Measurements from ENCODE around the gene NSDHL.

Gene NSDHL

GRCh38 chrX:152843852-152844251 is 13.0 kb downstream of the NSDHL start:
- no peak overlapping the region for H3K4me3 ChIP-seq (ENCODE audit: low read length in 2 of 2)
- H3K27ac ChIP-seq (ENCODE audit: low read depth in 2 of 2, low read length in 2 of 2): no peak overlapping the region
- no peaks in the 10 kb centered on the region for H3K9me3 ChIP-seq (ENCODE audit: control insufficient read depth in 2 of 2, low read length in 2 of 2)
- H3K9ac ChIP-seq (ENCODE audit: low read depth in 1 of 2, low read length in 2 of 2): no peak overlapping the region
- H3K4me1 ChIP-seq (ENCODE audit: control insufficient read depth in 2 of 2, insufficient read depth in 2 of 2, low read length in 2 of 2): no peaks in the 10 kb centered on the region
- peaks cover 0 to 2% of the 10 kb centered on the region in 2 donors for H3K36me3 ChIP-seq (ENCODE audit: control insufficient read depth in 2 of 2, insufficient read depth in 2 of 2, low read length in 2 of 2)
- H3K27me3 ChIP-seq (ENCODE audit: control insufficient read depth in 2 of 2, insufficient read depth in 2 of 2, low read length in 2 of 2): no peaks in the 10 kb centered on the region

GRCh38 chrX:152844256-152844655 is 13.4 kb downstream of the NSDHL start:
- Histone ChIP-seq H3K27me3 (ENCODE audit: control insufficient read depth in 2 of 2, insufficient read depth in 2 of 2, low read length in 2 of 2) (no peaks in the 10 kb centered on the region), H3K27ac (ENCODE audit: low read depth in 2 of 2, low read length in 2 of 2) (no peak overlapping the region)

GRCh38 chrX:152845618-152846240 is 14.9 kb downstream of the NSDHL start:
- peaks cover 0 to 8% of the 10 kb centered on the region in 2 donors for H3K36me3 ChIP-seq (ENCODE audit: control insufficient read depth in 2 of 2, insufficient read depth in 2 of 2, low read length in 2 of 2)
- H3K27ac ChIP-seq (ENCODE audit: low read depth in 2 of 2, low read length in 2 of 2): no peak overlapping the region
- H3K4me3 ChIP-seq (ENCODE audit: low read length in 2 of 2): no peak overlapping the region
- H3K9me3 ChIP-seq (ENCODE audit: control insufficient read depth in 2 of 2, low read length in 2 of 2): no peaks in the 10 kb centered on the region
- no peaks in the 10 kb centered on the region for H3K4me1 ChIP-seq (ENCODE audit: control insufficient read depth in 2 of 2, insufficient read depth in 2 of 2, low read length in 2 of 2)
- no peak overlapping the region for H3K9ac ChIP-seq (ENCODE audit: low read depth in 1 of 2, low read length in 2 of 2)
- no peaks in the 10 kb centered on the region for H3K27me3 ChIP-seq (ENCODE audit: control insufficient read depth in 2 of 2, insufficient read depth in 2 of 2, low read length in 2 of 2)

More at GRCh38 chrX:152844256-152844655, 13.4 kb downstream of the NSDHL start:
- H3K9ac ChIP-seq (ENCODE audit: low read depth in 1 of 2, low read length in 2 of 2): no peak overlapping the region
- H3K4me1 ChIP-seq (ENCODE audit: control insufficient read depth in 2 of 2, insufficient read depth in 2 of 2, low read length in 2 of 2): no peaks in the 10 kb centered on the region
- H3K4me3 ChIP-seq (ENCODE audit: low read length in 2 of 2): no peak overlapping the region
- no peaks in the 10 kb centered on the region for H3K9me3 ChIP-seq (ENCODE audit: control insufficient read depth in 2 of 2, low read length in 2 of 2)
- H3K36me3 ChIP-seq (ENCODE audit: control insufficient read depth in 2 of 2, insufficient read depth in 2 of 2, low read length in 2 of 2): peaks cover 0 to 2% of the 10 kb centered on the region in 2 donors

- Histone ChIP-seq H3K4me3 (ENCODE audit: low read length in 2 of 2) (no peak overlapping the region), H3K9ac (ENCODE audit: low read depth in 1 of 2, low read length in 2 of 2) (no peak overlapping the region), H3K27me3 (ENCODE audit: control insufficient read depth in 2 of 2, insufficient read depth in 2 of 2, low read length in 2 of 2) (no peaks in the 10 kb centered on the region), H3K27ac (ENCODE audit: low read depth in 2 of 2, low read length in 2 of 2) (no peak overlapping the region), H3K9me3 (ENCODE audit: control insufficient read depth in 2 of 2, low read length in 2 of 2) (no peaks in the 10 kb centered on the region), H3K4me1 (ENCODE audit: control insufficient read depth in 2 of 2, insufficient read depth in 2 of 2, low read length in 2 of 2) (no peaks in the 10 kb centered on the region), H3K36me3 (ENCODE audit: control insufficient read depth in 2 of 2, insufficient read depth in 2 of 2, low read length in 2 of 2) (peaks cover 4 to 13% of the 10 kb centered on the region in 2 donors)
These were observed 16.4 kb downstream of the NSDHL start for GRCh38 chrX:152847281-152847680.

GRCh38 chrX:152850465-152850864 is 19.6 kb downstream of the NSDHL start:
- H3K4me1 ChIP-seq (ENCODE audit: control insufficient read depth in 2 of 2, insufficient read depth in 2 of 2, low read length in 2 of 2): no peaks in the 10 kb centered on the region
- H3K27ac ChIP-seq (ENCODE audit: low read depth in 2 of 2, low read length in 2 of 2): no peak overlapping the region
- no peak overlapping the region for H3K4me3 ChIP-seq (ENCODE audit: low read length in 2 of 2)
- H3K36me3 ChIP-seq (ENCODE audit: control insufficient read depth in 2 of 2, insufficient read depth in 2 of 2, low read length in 2 of 2): peaks cover 4 to 16% of the 10 kb centered on the region in 2 donors
- H3K9ac ChIP-seq (ENCODE audit: low read depth in 1 of 2, low read length in 2 of 2): no peak overlapping the region
- H3K27me3 ChIP-seq (ENCODE audit: control insufficient read depth in 2 of 2, insufficient read depth in 2 of 2, low read length in 2 of 2): no peaks in the 10 kb centered on the region
- no peaks in the 10 kb centered on the region for H3K9me3 ChIP-seq (ENCODE audit: control insufficient read depth in 2 of 2, low read length in 2 of 2)

GRCh38 chrX:152853986-152854385 is 23.1 kb downstream of the NSDHL start:
- H3K9me3 ChIP-seq (ENCODE audit: control insufficient read depth in 2 of 2, low read length in 2 of 2): no peaks in the 10 kb centered on the region
- peaks cover 4 to 22% of the 10 kb centered on the region in 2 donors for H3K36me3 ChIP-seq (ENCODE audit: control insufficient read depth in 2 of 2, insufficient read depth in 2 of 2, low read length in 2 of 2)
- no peak overlapping the region for H3K4me3 ChIP-seq (ENCODE audit: low read length in 2 of 2)
- no peaks in the 10 kb centered on the region for H3K4me1 ChIP-seq (ENCODE audit: control insufficient read depth in 2 of 2, insufficient read depth in 2 of 2, low read length in 2 of 2)
- H3K27me3 ChIP-seq (ENCODE audit: control insufficient read depth in 2 of 2, insufficient read depth in 2 of 2, low read length in 2 of 2): no peaks in the 10 kb centered on the region
- H3K9ac ChIP-seq (ENCODE audit: low read depth in 1 of 2, low read length in 2 of 2): no peak overlapping the region
- no peak overlapping the region for H3K27ac ChIP-seq (ENCODE audit: low read depth in 2 of 2, low read length in 2 of 2)

- Histone ChIP-seq H3K9me3 (ENCODE audit: control insufficient read depth in 2 of 2, low read length in 2 of 2) (no peaks in the 10 kb centered on the region), H3K36me3 (ENCODE audit: control insufficient read depth in 2 of 2, insufficient read depth in 2 of 2, low read length in 2 of 2) (peaks cover 0 to 19% of the 10 kb centered on the region in 2 donors), H3K27me3 (ENCODE audit: control insufficient read depth in 2 of 2, insufficient read depth in 2 of 2, low read length in 2 of 2) (no peaks in the 10 kb centered on the region), H3K27ac (ENCODE audit: low read depth in 2 of 2, low read length in 2 of 2) (no peak overlapping the region), H3K4me3 (ENCODE audit: low read length in 2 of 2) (no peak overlapping the region), H3K9ac (ENCODE audit: low read depth in 1 of 2, low read length in 2 of 2) (no peak overlapping the region), H3K4me1 (ENCODE audit: control insufficient read depth in 2 of 2, insufficient read depth in 2 of 2, low read length in 2 of 2) (no peaks in the 10 kb centered on the region)
These were observed 30.3 kb downstream of the NSDHL start for GRCh38 chrX:152861116-152861515.

- no peaks in the 10 kb centered on the region for H3K4me1 ChIP-seq (ENCODE audit: control insufficient read depth in 2 of 2, insufficient read depth in 2 of 2, low read length in 2 of 2)
- no peak overlapping the region for H3K4me3 ChIP-seq (ENCODE audit: low read length in 2 of 2)
- H3K9ac ChIP-seq (ENCODE audit: low read depth in 1 of 2, low read length in 2 of 2): no peak overlapping the region
- no peaks in the 10 kb centered on the region for H3K9me3 ChIP-seq (ENCODE audit: control insufficient read depth in 2 of 2, low read length in 2 of 2)
- no peak overlapping the region for H3K27ac ChIP-seq (ENCODE audit: low read depth in 2 of 2, low read length in 2 of 2)
- H3K27me3 ChIP-seq (ENCODE audit: control insufficient read depth in 2 of 2, insufficient read depth in 2 of 2, low read length in 2 of 2): no peaks in the 10 kb centered on the region
- H3K36me3 ChIP-seq (ENCODE audit: control insufficient read depth in 2 of 2, insufficient read depth in 2 of 2, low read length in 2 of 2): peaks cover 4 to 19% of the 10 kb centered on the region in 2 donors
These were observed 31.0 kb downstream of the NSDHL start for GRCh38 chrX:152861826-152862225.

- H3K36me3 ChIP-seq (ENCODE audit: control insufficient read depth in 2 of 2, insufficient read depth in 2 of 2, low read length in 2 of 2): peaks cover 16 to 20% of the 10 kb centered on the region in 2 donors
- no peaks in the 10 kb centered on the region for H3K27me3 ChIP-seq (ENCODE audit: control insufficient read depth in 2 of 2, insufficient read depth in 2 of 2, low read length in 2 of 2)
- no peaks in the 10 kb centered on the region for H3K4me1 ChIP-seq (ENCODE audit: control insufficient read depth in 2 of 2, insufficient read depth in 2 of 2, low read length in 2 of 2)
- no peaks in the 10 kb centered on the region for H3K9me3 ChIP-seq (ENCODE audit: control insufficient read depth in 2 of 2, low read length in 2 of 2)
- no peak overlapping the region for H3K27ac ChIP-seq (ENCODE audit: low read depth in 2 of 2, low read length in 2 of 2)
- H3K4me3 ChIP-seq (ENCODE audit: low read length in 2 of 2): no peak overlapping the region
- no peak overlapping the region for H3K9ac ChIP-seq (ENCODE audit: low read depth in 1 of 2, low read length in 2 of 2)
These were observed 34.5 kb downstream of the NSDHL start for GRCh38 chrX:152865232-152865920.

- H3K4me3 ChIP-seq (ENCODE audit: low read length in 2 of 2): no peak overlapping the region
These were observed 35.5 kb downstream of the NSDHL start for GRCh38 chrX:152866386-152866785.

More at GRCh38 chrX:152866386-152866785, 35.5 kb downstream of the NSDHL start:
- Histone ChIP-seq H3K9me3 (ENCODE audit: control insufficient read depth in 2 of 2, low read length in 2 of 2) (no peaks in the 10 kb centered on the region), H3K36me3 (ENCODE audit: control insufficient read depth in 2 of 2, insufficient read depth in 2 of 2, low read length in 2 of 2) (peaks cover 16 to 20% of the 10 kb centered on the region in 2 donors), H3K27me3 (ENCODE audit: control insufficient read depth in 2 of 2, insufficient read depth in 2 of 2, low read length in 2 of 2) (no peaks in the 10 kb centered on the region), H3K9ac (ENCODE audit: low read depth in 1 of 2, low read length in 2 of 2) (no peak overlapping the region), H3K4me1 (ENCODE audit: control insufficient read depth in 2 of 2, insufficient read depth in 2 of 2, low read length in 2 of 2) (no peaks in the 10 kb centered on the region), H3K27ac (ENCODE audit: low read depth in 2 of 2, low read length in 2 of 2) (no peak overlapping the region)

All from mucosa of rectum (tissue), 2 donors.